ENCODE data around the gene ANKRD18B. TPM values are rescaled to one million over a fixed set of nuclear protein-coding genes. Genes with fewer than 3 reads are reported as not detected.
"Not testable (repeated sequence)": the region's sequence is repeated elsewhere in the genome, so short reads cannot be mapped to it uniquely, and the experiment has no call there.

The ANKRD18B gene
- total and polyA plus RNA-seq, 5 donors from 2014 or later = not detected

- H3K36me3 Mint-ChIP-seq; H3K9me3 ChIP-seq (ENCODE audit: control insufficient read depth in 2 of 2, low read length in 2 of 2); H3K4me3 ChIP-seq (ENCODE audit: low read depth, low read length); H3K27me3 Mint-ChIP-seq; H3K4me1 ChIP-seq (ENCODE audit: control insufficient read depth, insufficient read depth, low read length, poor library complexity, severe bottlenecking); ATAC-seq (ENCODE audit: low read depth in 2 of 2); H3K27ac ChIP-seq (ENCODE audit: insufficient read depth, low read length, poor library complexity, severe bottlenecking); H3K9me3 Mint-ChIP-seq; H3K27me3 ChIP-seq (ENCODE audit: control insufficient read depth, insufficient read depth, low read length); H3K4me1 Mint-ChIP-seq; H3K36me3 ChIP-seq (ENCODE audit: control insufficient read depth, insufficient read depth, low read length): not testable (repeated sequence)
- peak in 2 of 3 donors; percentile 10 to 62 for DNase-seq
- Mint-ChIP-seq H3K4me3 (peak overlapping the region in 3 of 4 donors; percentile 1 to 72 (median 61)), H3K27ac (peak overlapping the region; percentile 53 to 93 (median 76))
These were observed 73.3 kb downstream of the ANKRD18B start for GRCh38 chr9:33597386-33597785.

GRCh38 chr9:33598796-33599379 is 74.8 kb downstream of the ANKRD18B start:
- H3K36me3 Mint-ChIP-seq; H3K36me3 ChIP-seq (ENCODE audit: control insufficient read depth, insufficient read depth, low read length); DNase-seq; ATAC-seq (ENCODE audit: low read depth in 2 of 2); H3K27me3 ChIP-seq (ENCODE audit: control insufficient read depth, insufficient read depth, low read length); H3K4me1 Mint-ChIP-seq; H3K27me3 Mint-ChIP-seq; H3K27ac Mint-ChIP-seq; H3K9me3 ChIP-seq (ENCODE audit: control insufficient read depth in 2 of 2, low read length in 2 of 2); H3K4me3 Mint-ChIP-seq; H3K4me1 ChIP-seq (ENCODE audit: control insufficient read depth, insufficient read depth, low read length, poor library complexity, severe bottlenecking); H3K4me3 ChIP-seq (ENCODE audit: low read depth, low read length); H3K9me3 Mint-ChIP-seq; H3K27ac ChIP-seq (ENCODE audit: insufficient read depth, low read length, poor library complexity, severe bottlenecking): not testable (repeated sequence)

GRCh38 chr9:33600911-33601310 is 76.9 kb downstream of the ANKRD18B start:
- not testable (repeated sequence) for H3K27me3 Mint-ChIP-seq; ATAC-seq (ENCODE audit: low read depth in 2 of 2); H3K4me3 Mint-ChIP-seq; DNase-seq; H3K9me3 ChIP-seq (ENCODE audit: control insufficient read depth in 2 of 2, low read length in 2 of 2); H3K27me3 ChIP-seq (ENCODE audit: control insufficient read depth, insufficient read depth, low read length); H3K4me3 ChIP-seq (ENCODE audit: low read depth, low read length); H3K27ac Mint-ChIP-seq; H3K9me3 Mint-ChIP-seq; H3K36me3 Mint-ChIP-seq; H3K27ac ChIP-seq (ENCODE audit: insufficient read depth, low read length, poor library complexity, severe bottlenecking); H3K4me1 Mint-ChIP-seq; H3K4me1 ChIP-seq (ENCODE audit: control insufficient read depth, insufficient read depth, low read length, poor library complexity, severe bottlenecking); H3K36me3 ChIP-seq (ENCODE audit: control insufficient read depth, insufficient read depth, low read length)

DNA sequence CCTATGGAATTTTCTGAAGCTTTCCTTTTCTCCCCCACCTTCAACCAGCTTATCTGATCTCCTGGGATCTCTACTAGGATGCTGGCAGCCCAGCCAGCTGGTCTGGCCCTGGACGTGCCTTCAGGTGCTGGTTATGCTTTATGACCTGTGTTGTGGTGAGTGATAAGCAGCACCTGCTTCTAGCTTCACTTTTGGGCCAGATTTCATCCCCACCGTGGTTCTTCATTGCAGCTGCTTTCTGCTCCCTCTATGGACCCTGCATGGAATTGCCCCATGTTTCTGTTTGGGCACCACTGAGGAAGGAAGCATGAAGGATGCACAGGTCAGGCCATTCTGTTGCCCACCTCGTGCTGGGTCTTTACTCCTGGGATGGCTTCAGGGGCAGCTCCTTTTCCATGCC is 80.2 kb downstream of the ANKRD18B start:
- Mint-ChIP-seq H3K27ac (peak overlapping the region in 1 of 3 donors; percentile 52), H3K27me3 (peaks cover 20% of the 10 kb centered on the region)
- ATAC-seq (ENCODE audit: low read depth in 2 of 2); H3K36me3 ChIP-seq (ENCODE audit: control insufficient read depth, insufficient read depth, low read length); H3K4me3 ChIP-seq (ENCODE audit: low read depth, low read length); H3K9me3 Mint-ChIP-seq; H3K27ac ChIP-seq (ENCODE audit: insufficient read depth, low read length, poor library complexity, severe bottlenecking); H3K9me3 ChIP-seq (ENCODE audit: control insufficient read depth in 2 of 2, low read length in 2 of 2); H3K27me3 ChIP-seq (ENCODE audit: control insufficient read depth, insufficient read depth, low read length); H3K4me1 Mint-ChIP-seq; H3K4me1 ChIP-seq (ENCODE audit: control insufficient read depth, insufficient read depth, low read length, poor library complexity, severe bottlenecking); H3K36me3 Mint-ChIP-seq; H3K4me3 Mint-ChIP-seq: not testable (repeated sequence)
- peak in 1 of 3 donors; percentile 20 for DNase-seq

DNA sequence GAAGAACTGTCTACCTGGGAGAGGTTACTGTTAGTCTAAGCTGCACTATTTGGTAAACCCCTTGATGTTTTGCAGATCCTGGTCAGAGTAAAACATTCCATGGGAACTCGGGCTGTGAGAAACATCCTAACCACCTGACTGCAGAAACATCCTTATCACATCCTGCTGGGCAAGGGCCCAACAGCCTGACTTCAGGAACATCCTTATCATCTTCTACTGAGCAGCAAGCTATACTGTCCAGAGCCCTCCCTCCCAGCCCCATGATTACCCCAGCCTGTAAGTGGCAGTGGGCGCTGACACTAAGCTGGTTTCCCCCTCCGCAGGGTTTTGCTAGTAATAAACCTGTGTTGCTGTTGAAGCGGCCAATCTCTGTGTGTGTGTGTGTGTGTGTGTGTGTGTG is 80.9 kb downstream of the ANKRD18B start:
- not testable (repeated sequence) for H3K4me3 Mint-ChIP-seq; H3K36me3 Mint-ChIP-seq; H3K27me3 ChIP-seq (ENCODE audit: control insufficient read depth, insufficient read depth, low read length); DNase-seq; H3K4me1 ChIP-seq (ENCODE audit: control insufficient read depth, insufficient read depth, low read length, poor library complexity, severe bottlenecking); H3K4me1 Mint-ChIP-seq; H3K36me3 ChIP-seq (ENCODE audit: control insufficient read depth, insufficient read depth, low read length); H3K27ac Mint-ChIP-seq; H3K9me3 ChIP-seq (ENCODE audit: control insufficient read depth in 2 of 2, low read length in 2 of 2); H3K27ac ChIP-seq (ENCODE audit: insufficient read depth, low read length, poor library complexity, severe bottlenecking); H3K4me3 ChIP-seq (ENCODE audit: low read depth, low read length); H3K9me3 Mint-ChIP-seq; ATAC-seq (ENCODE audit: low read depth in 2 of 2)
- H3K27me3 Mint-ChIP-seq = peaks cover 24% of the 10 kb centered on the region

DNA sequence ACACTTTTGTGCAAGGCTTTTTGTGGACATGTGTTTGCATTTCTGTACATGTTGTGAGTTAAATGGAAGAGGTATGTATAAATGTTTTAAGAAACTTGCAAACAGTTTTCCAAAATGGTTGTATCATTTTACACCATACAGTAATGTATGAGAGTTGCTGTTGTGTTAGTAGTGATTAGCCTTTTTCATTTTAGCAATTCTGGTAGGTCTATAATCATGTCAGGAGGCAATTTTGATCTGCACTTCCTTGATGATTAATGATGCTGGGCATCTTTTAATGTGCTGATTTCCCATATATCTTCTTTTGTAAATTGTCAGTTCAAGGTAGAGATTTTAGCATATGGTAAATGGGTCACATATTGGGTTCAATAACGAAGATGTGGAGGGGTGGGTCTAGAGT is 87.3 kb downstream of the ANKRD18B start:
- no peak overlapping the region for H3K27ac Mint-ChIP-seq
- ATAC-seq (ENCODE audit: low read depth in 2 of 2) (no peak), DNase-seq (no peak)
- peaks cover 47% of the 10 kb centered on the region for H3K27me3 Mint-ChIP-seq
- H3K36me3 Mint-ChIP-seq = no peaks in the 10 kb centered on the region
- Histone ChIP-seq H3K4me1 (ENCODE audit: control insufficient read depth, insufficient read depth, low read length, poor library complexity, severe bottlenecking) (no peaks in the 10 kb centered on the region), H3K27ac (ENCODE audit: insufficient read depth, low read length, poor library complexity, severe bottlenecking) (no peak overlapping the region), H3K4me3 (ENCODE audit: low read depth, low read length) (no peak overlapping the region), H3K9me3 (ENCODE audit: control insufficient read depth in 2 of 2, low read length in 2 of 2) (peaks cover 0 to 3% of the 10 kb centered on the region in 2 experiments), H3K36me3 (ENCODE audit: control insufficient read depth, insufficient read depth, low read length) (no peaks in the 10 kb centered on the region), H3K27me3 (ENCODE audit: control insufficient read depth, insufficient read depth, low read length) (peaks cover 11% of the 10 kb centered on the region)
- H3K9me3 Mint-ChIP-seq = peaks cover 0 to 9% (median 1%) of the 10 kb centered on the region in 7 donors
- H3K4me3 Mint-ChIP-seq = no peak overlapping the region
- H3K4me1 Mint-ChIP-seq = no peaks in the 10 kb centered on the region

GRCh38 chr9:33612410-33612809 is 88.4 kb downstream of the ANKRD18B start:
- H3K4me3 ChIP-seq (ENCODE audit: low read depth, low read length); H3K9me3 Mint-ChIP-seq; H3K36me3 Mint-ChIP-seq; ATAC-seq (ENCODE audit: low read depth in 2 of 2); H3K4me1 ChIP-seq (ENCODE audit: control insufficient read depth, insufficient read depth, low read length, poor library complexity, severe bottlenecking); H3K4me1 Mint-ChIP-seq; H3K27ac Mint-ChIP-seq; DNase-seq; H3K9me3 ChIP-seq (ENCODE audit: control insufficient read depth in 2 of 2, low read length in 2 of 2); H3K27ac ChIP-seq (ENCODE audit: insufficient read depth, low read length, poor library complexity, severe bottlenecking); H3K36me3 ChIP-seq (ENCODE audit: control insufficient read depth, insufficient read depth, low read length); H3K4me3 Mint-ChIP-seq: not testable (repeated sequence)
- peaks cover 11% of the 10 kb centered on the region for H3K27me3 ChIP-seq (ENCODE audit: control insufficient read depth, insufficient read depth, low read length)
- peaks cover 46% of the 10 kb centered on the region for H3K27me3 Mint-ChIP-seq

- no peak overlapping the region for H3K4me3 ChIP-seq (ENCODE audit: low read depth, low read length)
- no peaks in the 10 kb centered on the region for H3K36me3 ChIP-seq (ENCODE audit: control insufficient read depth, insufficient read depth, low read length)
- Mint-ChIP-seq H3K27ac (no peak overlapping the region), H3K27me3 (peaks cover 42% of the 10 kb centered on the region), H3K9me3 (peaks cover 0 to 9% (median 0%) of the 10 kb centered on the region in 7 donors), H3K4me1 (no peaks in the 10 kb centered on the region), H3K36me3 (no peaks in the 10 kb centered on the region), H3K4me3 (no peak overlapping the region)
- ATAC-seq (ENCODE audit: low read depth in 2 of 2) (no peak), DNase-seq (no peak)
- H3K27ac ChIP-seq (ENCODE audit: insufficient read depth, low read length, poor library complexity, severe bottlenecking) = no peak overlapping the region
- peaks cover 13% of the 10 kb centered on the region for H3K27me3 ChIP-seq (ENCODE audit: control insufficient read depth, insufficient read depth, low read length)
- no peaks in the 10 kb centered on the region for H3K4me1 ChIP-seq (ENCODE audit: control insufficient read depth, insufficient read depth, low read length, poor library complexity, severe bottlenecking)
- peaks cover 0 to 3% of the 10 kb centered on the region in 2 experiments for H3K9me3 ChIP-seq (ENCODE audit: control insufficient read depth in 2 of 2, low read length in 2 of 2)
These were observed 90.1 kb downstream of the ANKRD18B start for GRCh38 chr9:33614001-33614687.

All from CD4-positive, CD25-positive, alpha-beta regulatory T cell (primary cell).